ENCODE results near the gene MBP.

Gene MBP

DNA sequence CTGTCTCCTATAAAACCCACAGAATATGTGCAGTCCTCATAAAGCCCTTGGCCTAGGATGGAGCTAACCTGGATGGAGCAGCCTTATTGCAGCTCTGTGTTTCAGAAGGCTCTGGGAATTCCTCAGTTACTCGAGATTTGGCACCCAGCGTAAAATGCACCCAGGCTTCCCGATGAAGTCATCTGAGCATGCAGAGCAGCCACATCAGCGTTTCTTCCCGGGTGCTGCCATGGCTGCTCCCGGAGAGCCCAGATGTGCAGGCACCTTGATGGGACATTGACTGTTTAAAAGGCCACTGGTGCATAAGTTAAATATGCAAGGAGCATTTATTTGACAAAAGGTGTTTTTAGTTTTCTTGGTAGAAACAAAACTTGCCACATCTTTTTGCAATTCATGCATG is 115.2 kb downstream of the MBP start:
- DNase-seq, result no peak

DNA sequence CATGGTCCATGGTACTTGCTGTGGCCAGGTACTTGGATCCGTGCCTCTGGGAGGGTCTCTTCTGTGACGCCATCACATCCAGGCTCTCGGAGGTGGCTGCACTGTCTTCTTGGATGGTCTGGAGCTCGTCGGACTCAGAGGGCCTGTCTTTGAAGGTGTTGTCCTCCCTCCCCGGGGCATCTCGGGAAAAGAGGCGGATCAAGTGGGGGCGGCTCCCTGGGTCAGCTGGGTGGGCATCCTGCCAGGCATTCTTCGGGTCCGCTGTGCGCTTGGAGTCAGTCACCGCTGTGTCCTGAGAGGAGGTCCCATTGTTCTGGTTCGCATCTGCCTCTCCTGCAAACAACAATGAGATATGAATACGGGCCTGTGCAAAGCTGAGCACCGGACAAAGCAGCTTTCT is 115.6 kb downstream of the MBP start:
- no peak for DNase-seq

DNA sequence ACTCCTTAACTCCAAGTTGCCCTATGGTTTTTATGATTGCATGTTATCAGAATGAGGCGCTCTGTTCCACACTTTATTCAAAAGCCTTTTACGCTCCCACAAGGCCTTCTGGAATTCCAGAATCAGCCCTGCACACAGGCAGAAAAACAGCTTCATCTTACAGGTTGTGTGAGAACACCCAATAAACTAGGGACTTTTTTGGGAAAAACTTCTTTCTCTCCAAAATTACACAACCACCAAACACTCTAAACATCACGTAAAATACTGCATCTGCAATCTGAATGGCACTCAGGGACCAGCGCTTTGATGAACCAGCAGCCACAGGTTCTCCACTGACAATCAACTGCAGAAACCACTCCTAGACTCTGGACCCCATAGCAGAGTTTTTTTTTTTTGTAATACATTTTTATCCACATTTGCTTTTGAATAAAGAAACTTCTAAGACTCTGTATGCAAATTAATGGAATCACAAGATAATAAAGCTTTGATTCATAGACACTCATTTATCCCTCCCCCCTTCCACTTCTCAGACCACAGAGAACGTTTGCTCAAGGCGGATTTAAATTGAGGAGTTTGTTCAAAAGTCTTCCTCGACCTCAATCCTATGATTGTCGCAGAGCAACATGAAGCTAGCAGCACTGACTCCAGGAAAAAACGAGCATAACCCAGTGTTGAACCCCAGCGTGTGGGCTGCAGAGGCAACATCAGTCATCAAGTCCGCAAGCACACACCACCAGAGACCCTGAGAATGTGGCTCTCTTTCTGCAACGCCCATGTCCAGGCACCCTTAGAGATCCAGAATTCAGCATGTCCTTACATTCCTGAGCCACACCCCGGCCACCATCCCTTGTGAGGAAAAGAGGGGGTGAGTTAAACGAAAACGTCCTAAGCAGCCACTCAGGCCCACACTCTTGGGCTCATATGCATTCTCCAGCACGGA is 116.5 kb downstream of the MBP start:
- no peak for DNase-seq

DNA sequence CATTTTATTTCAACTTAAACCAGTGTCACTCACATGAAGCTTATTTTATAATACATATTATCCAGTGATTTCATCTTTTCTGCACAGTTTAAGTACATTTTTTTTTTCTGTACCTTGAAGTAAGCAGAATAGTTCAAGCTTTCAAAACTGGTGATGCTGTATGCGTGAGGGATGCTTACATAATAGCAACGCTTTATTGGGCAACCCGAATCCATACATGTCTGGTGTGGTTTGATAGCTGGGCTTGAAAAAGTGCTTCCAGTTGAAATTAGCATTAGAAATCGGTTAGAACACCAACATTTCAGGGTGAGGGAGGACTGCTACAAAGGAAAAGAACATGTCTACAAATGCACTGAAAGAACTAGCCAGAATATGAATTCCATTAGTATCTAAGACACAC is 117.4 kb downstream of the MBP start:
- no peak for DNase-seq

GRCh38 chr18:77014538-77014937 is 118.0 kb downstream of the MBP start:
- DNase-seq, result no peak

DNA sequence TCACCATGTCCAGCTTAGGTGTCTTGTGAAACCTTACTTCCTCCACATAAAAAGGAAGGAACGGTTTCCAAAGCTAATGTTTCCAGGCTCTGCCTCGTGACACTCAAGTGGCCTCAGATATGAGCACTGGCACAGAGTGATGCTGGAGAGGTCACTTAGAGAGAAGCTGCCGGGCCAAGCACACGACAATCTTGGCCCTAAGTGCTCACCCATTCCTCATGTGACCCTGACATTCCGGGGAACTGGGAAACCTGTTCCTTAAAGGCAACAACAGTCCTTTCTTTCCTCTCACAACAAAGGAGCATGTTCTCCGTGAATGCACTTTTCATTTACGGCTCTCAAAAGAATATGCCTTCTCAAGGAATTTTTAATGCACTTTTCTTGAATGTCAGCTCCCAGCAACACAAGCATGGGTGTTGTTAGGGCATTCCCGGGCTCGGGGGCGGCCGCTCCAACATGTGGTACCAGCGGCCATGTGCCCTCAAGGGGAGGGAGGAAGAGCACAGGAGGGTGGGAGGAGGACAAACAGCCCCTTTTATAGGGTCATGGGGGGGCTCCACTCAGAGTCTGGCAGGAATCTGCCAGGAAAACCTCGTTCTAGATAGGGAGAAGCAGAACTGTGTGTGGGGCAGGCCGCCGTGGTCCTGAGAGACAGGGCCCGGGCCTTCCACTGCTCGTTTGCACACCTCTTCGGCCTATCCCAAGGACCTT is 118.6 kb downstream of the MBP start:
- no peak for DNase-seq

DNA sequence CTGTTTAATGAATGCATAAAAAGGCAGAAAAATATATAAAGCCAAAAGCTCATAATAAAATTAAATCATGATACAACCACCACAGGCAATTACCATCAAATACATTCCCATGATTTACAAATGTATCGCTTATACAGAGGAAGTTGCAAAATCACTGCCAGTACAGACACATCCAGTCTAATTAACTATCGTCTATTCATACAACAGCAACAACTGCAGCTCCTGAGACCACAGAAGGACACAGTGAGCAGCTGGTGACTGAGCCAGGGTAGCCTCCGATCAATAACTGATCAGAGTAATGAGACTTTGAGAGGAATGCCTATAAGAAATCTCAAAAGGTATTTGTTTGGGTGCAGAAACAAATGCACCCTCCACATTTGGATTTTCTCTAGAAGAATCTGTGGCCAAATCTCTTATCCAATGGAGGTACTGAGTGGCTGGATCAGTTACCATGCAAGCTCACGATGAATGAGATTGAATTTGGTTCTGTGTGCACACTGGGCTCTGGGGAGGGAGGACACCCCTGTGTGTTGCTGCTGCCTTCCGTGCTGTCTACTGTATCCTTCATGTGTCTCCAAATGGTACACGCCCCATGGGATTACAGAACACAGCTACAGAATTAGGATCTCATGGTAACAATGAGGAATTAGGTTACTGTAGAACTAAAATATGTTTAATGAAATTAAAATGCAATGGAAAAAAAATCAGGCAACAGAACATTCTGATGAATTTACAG is 119.6 kb downstream of the MBP start:
- DNase-seq, result no peak

GRCh38 chr18:77012120-77012519 is 120.5 kb downstream of the MBP start:
- no peak for DNase-seq

DNA sequence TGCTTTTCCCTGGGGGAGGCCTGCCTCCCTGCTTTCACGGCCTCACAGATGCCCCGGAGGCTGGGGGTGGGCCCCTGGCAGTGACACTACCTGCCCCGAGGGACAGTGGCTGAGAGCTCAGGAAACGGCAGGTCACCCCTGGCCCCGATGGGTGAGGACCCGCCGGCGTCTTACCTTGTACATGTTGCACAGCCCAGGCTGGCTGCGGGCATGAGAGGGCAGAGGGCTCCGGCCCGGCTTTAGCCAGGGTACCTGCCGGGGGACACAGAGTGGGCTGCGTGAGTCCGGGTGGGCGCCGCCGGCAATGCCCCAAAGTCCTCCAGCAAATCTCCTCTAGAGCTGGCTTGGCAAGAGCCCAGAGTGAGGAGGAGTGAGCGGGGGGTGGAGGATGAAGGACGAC is 122.9 kb downstream of the MBP start:
- DNase-seq, result no peak

GRCh38 chr18:77008576-77009315 is 123.8 kb downstream of the MBP start:
- no peak for DNase-seq

DNA sequence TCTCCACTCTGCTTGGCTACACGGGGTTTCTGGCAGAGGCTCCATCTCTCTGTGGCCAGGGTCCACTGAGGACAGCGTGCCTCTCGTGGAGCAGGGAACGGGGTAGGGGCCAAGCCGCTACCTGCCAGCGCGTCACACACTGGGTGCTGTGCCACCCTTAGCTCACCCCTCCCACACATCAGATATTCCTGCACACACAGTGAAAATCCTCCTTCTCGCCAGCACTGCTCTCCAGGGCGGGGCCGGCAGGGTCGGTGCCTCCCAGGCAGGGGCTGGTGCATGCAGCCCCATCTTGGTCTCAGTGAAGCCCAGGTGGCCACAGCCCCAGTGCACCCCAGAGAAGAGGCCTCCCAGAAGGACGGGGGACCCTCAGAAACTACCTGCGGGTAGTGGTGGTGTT is 124.6 kb downstream of the MBP start:
- DNase-seq, result no peak

- DNase-seq, result no peak
Observed at GRCh38 chr18:77007251-77007650, 125.3 kb downstream of the MBP start.

DNA sequence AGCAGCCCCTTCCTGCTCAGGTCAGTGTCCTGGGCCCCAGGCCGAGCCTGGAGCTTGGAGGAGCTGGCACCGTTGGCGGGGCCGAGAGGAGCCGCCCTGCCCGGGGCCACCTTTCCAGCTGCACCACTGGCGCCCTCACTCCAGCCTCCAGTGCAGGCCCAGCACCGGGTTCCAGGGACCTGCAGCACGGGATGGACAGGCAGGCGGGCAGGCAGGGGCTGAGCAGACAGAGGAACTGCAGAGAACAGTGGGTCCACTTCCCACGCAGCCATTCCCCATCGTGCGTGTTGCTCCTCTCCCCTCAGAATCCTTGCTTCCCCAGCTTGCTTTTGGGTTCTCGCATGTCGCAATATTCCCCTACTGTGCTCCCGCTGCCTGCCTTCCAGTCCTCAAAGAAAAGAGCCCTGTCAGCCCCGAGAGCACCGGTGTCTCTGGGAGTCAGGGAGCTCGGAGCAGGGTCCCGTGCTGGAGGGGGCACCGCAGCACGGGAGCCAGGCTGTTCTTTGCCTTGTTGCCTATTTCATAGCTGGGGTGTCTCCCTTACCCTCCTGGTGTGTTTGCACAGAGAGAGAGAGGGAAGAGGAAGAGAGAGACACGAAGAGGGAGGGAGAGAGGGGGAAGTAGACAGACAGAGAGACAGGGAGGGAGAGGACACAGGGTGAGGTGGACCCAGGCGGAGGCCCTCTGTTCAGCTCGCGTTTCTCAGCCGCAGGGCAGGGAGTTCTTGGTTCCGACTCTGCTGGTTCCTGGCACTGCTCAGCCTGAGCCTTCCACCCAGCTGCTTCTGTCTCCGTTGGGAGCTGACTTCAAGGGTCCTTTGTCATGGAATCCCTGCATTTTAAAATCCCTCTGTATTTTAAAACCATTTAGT is 126.0 kb downstream of the MBP start:
- DNase-seq, result no peak

- DNase-seq, result no peak
Observed at GRCh38 chr18:77005651-77006195, 126.9 kb downstream of the MBP start.

DNA sequence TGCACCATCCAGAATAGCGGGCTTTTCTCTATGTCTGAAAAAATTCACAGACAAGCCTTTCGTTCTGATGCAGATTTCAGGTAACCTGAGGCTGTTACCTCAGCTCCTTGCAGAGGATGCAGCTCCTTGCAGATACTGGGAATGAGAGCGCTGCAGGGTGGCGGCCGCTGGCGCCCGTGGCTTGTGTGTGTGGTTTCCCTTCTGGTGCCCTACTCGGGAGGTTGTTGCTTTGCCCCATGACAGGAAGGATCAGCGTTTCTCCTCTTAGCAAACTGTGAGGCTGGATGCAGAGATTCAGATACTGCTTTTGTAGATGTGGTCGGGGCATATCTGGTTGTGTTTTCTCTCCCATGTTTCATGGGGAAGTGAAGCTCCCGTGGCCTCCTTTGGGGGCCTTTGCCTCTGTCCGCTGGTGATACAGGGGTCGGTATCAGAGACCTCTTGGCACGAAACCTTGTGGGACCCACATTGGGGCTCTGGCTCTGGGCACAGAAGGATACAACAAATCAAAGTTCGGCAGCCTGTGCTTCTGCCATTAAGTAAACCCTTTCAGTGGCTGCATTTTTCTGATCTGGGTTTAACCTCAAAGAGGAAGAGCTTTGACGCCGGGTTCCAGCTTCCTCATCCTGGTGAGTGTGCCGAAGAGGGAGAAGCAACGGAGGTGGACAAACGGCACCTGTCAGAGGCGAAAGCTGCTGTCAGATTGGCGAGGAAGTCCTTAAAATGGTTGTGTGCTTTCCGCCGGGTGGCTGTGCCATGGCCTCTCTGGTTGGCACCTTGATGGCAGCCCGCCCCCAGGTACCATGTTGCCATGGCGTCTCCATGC is 127.8 kb downstream of the MBP start:
- no peak for DNase-seq

DNA sequence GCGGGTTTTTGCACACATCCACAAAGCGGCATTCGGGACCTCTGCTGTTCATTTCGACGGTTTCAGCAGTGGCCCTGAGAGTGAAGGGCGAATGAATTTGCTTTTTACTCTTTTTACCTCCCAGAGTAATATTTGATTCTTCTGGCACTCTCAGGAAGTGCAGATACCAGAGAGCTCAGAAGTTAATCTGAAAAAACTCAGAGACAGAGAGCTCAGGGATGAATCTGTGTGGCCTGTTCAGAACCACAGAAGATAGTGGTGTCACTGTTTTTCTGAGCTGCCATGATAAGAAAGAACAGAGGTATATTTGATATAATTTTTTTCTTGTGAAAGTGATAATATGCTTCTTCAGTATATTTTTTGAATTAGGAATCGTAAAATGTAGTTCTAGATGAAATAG is 129.3 kb downstream of the MBP start:
- DNase-seq, result no peak

GRCh38 chr18:77002496-77002895 is 130.1 kb downstream of the MBP start:
- no peak for DNase-seq

DNA sequence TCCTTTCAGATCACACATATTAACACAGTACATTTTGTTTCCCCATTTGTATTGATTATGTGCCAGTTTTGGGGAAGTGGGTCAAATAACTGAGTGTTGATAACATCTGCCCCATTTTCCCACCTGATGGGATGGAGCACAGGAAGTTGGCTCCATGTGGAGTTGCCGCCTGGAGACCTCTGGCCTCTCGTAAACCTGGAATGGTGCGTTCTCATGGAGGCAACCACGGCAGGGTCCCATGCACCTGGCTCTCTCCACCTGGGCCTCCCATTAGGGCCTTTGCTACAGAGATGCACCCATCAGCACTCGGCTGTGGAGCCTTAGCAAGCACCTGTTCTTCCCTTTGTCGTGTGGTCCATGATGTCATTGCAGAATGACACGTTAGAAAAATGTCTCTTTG is 130.6 kb downstream of the MBP start:
- no peak for DNase-seq

DNA sequence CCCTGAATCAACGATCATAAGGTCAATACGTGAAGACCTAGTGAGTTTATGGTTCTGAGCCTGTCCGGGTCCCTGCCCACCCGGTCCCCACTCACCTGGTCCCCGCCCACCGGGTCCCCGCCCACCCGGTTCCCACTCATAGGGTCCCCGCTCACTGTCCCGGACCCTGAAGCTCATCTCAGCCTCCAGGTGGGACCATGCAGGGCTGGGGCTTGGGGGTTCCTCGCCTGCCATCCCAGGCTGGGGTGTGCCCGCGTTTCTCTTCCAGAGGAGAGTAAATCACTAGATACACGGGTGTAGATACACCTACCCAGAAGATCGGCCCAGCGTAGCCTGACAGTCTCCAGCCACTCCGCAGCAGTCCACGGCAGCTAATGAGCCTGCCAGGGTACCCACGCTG is 131.5 kb downstream of the MBP start:
- no peak for DNase-seq

GRCh38 chr18:77000527-77000926 is 132.1 kb downstream of the MBP start:
- DNase-seq, result no peak

- DNase-seq, result no peak
Observed at GRCh38 chr18:76999077-76999476, 133.5 kb downstream of the MBP start.
